ENCODE results near the gene SLC25A34. TPM values are rescaled to one million over a fixed set of nuclear protein-coding genes. Genes with fewer than 3 reads are reported as not detected.

SLC25A34 gene
- polyA plus RNA-seq, 1 of the 3 experiments (the other 2 are of a cell fraction): 1.4 TPM

GRCh38 chr1:15767941-15768340, 31.9 kb downstream of the SLC25A34 start:
- Histone ChIP-seq H4K20me1 (ENCODE audit: insufficient read depth) (peaks cover 21% of the 10 kb centered on the region), H3K4me2 (no peak overlapping the region), H3K27ac (ENCODE audit: low read depth in 2 of 2, low read length in 1 of 2) (no peak overlapping the region), H3K4me3 (ENCODE audit: low read depth in 2 of 2, low read length in 1 of 2) (no peak overlapping the region), H3K9ac (no peak overlapping the region), H3K4me1 (ENCODE audit: control insufficient read depth in 1 of 2, insufficient read depth in 2 of 2, low read depth in 1 of 2, low read length in 1 of 2) (no peaks in the 10 kb centered on the region; a peak in 1 of 4 replicates), H2AFZ (ENCODE audit: low read depth) (no peak overlapping the region), H3K36me3 (replicated peaks in 1 of 2; ENCODE audit: control insufficient read depth in 1 of 2, insufficient read depth in 2 of 2, low read length in 1 of 2) (peaks cover 42 to 45% of the 10 kb centered on the region in 2 experiments), H3K79me2 (ENCODE audit: insufficient read depth) (peaks cover 39% of the 10 kb centered on the region), H3F3A (replicated peaks; ENCODE audit: insufficient read depth) (no peaks in the 10 kb centered on the region), H3K9me3 (no peaks in the 10 kb centered on the region), H3K27me3 (ENCODE audit: insufficient read depth) (no peaks in the 10 kb centered on the region), H3K9me2 (no peaks in the 10 kb centered on the region)
- CTCF ChIA-PET: interaction anchor here (2.4 to 4.5 kb wide), 2 partner anchors 11 to 24 kb away, joined by 5 to 17 read pairs; no protein-coding TSS in a partner anchor
- TF ChIP-seq, protein P1, sequence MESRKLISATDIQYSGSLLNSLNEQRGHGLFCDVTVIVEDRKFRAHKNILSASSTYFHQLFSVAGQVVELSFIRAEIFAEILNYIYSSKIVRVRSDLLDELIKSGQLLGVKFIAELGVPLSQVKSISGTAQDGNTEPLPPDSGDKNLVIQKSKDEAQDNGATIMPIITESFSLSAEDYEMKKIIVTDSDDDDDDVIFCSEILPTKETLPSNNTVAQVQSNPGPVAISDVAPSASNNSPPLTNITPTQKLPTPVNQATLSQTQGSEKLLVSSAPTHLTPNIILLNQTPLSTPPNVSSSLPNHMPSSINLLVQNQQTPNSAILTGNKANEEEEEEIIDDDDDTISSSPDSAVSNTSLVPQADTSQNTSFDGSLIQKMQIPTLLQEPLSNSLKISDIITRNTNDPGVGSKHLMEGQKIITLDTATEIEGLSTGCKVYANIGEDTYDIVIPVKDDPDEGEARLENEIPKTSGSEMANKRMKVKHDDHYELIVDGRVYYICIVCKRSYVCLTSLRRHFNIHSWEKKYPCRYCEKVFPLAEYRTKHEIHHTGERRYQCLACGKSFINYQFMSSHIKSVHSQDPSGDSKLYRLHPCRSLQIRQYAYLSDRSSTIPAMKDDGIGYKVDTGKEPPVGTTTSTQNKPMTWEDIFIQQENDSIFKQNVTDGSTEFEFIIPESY (IDR thresholded peaks at IDR 0.05; ENCODE audit: borderline replicate concordance, low read depth): no peak
- TF ChIP-seq YY1 (IDR thresholded peaks at IDR 0.05; ENCODE audit: low read depth): no peak
- no peak for TF ChIP-seq TEAD4 (IDR thresholded peaks at IDR 0.05; ENCODE audit: borderline replicate concordance, insufficient read depth)
- POLR2A ChIA-PET: no interaction called here
- WGBS (ENCODE audit: low lambda C conversion rate): 100% methylated on average over 5 of the region's 5 CpGs
- DNase-seq: no peak

DNA sequence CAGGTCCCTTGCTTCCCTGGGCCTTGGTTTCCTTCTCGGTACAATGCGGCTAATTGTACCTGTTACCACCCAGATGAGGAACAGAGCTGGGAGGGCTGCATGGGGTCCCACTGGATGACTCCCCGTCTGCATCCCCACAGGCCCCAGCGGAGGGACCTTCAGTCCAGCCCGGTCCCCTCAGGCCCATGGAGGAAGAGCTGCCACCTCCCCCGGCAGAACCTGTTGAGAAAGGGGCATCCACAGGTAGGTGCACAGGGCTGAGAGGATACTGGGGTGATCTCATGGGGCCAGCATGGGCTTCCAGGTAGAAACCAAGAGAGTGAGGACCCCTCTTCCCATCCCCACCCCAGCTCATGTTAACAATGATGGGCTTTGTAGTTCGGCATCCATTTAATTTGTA, 32.3 kb downstream of the SLC25A34 start:
- no peaks in the 10 kb centered on the region for H3K9me2 ChIP-seq
- ChIA-PET CTCF (interaction anchor here (2.4 to 4.5 kb wide), 2 partner anchors 10 to 23 kb away, joined by 5 to 17 read pairs; no protein-coding TSS in a partner anchor), POLR2A (interaction anchor here (1.3 kb wide), 1 partner anchor 9 kb away, joined by 3 read pairs; no protein-coding TSS in a partner anchor)
- no peaks in the 10 kb centered on the region for H3F3A ChIP-seq (replicated peaks; ENCODE audit: insufficient read depth)
- no peaks in the 10 kb centered on the region for H3K9me3 ChIP-seq
- no peak overlapping the region for H2AFZ ChIP-seq (ENCODE audit: low read depth)
- TF ChIP-seq EZH2phosphoT487 (IDR thresholded peaks at IDR 0.05; ENCODE audit: borderline replicate concordance, low read depth) (no peak), RFX5 (IDR thresholded peaks at IDR 0.05; ENCODE audit: low read length) (no peak), SMC3 (IDR thresholded peaks at IDR 0.05; ENCODE audit: low read depth, low read length) (no peak), YY1 (IDR thresholded peaks at IDR 0.05; ENCODE audit: low read depth) (no peak), CHD2 (IDR thresholded peaks at IDR 0.05; ENCODE audit: low read length, partially characterized antibody) (no peak), FOXJ3 (CRISPR knock-in tag; IDR thresholded peaks at IDR 0.05) (no peak), GABPA (IDR thresholded peaks at IDR 0.05; ENCODE audit: low read depth) (no peak), SIN3A (IDR thresholded peaks at IDR 0.05; ENCODE audit: borderline replicate concordance, low read depth, low read length) (no peak), NFIC (IDR thresholded peaks at IDR 0.05; ENCODE audit: borderline replicate concordance) (no peak), RXRA (IDR thresholded peaks at IDR 0.05; ENCODE audit: borderline replicate concordance, low read depth) (no peak), NRF1 (IDR thresholded peaks at IDR 0.05; ENCODE audit: low read depth, low read length) (no peak), TEAD4 (IDR thresholded peaks at IDR 0.05; ENCODE audit: borderline replicate concordance, insufficient read depth) (no peak), TCF12 (IDR thresholded peaks at IDR 0.05) (no peak)
- TF ChIP-seq, protein P2, sequence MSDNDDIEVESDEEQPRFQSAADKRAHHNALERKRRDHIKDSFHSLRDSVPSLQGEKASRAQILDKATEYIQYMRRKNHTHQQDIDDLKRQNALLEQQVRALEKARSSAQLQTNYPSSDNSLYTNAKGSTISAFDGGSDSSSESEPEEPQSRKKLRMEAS (IDR thresholded peaks at IDR 0.05; ENCODE audit: low read depth): no peak
- TF ChIP-seq, protein P3, sequence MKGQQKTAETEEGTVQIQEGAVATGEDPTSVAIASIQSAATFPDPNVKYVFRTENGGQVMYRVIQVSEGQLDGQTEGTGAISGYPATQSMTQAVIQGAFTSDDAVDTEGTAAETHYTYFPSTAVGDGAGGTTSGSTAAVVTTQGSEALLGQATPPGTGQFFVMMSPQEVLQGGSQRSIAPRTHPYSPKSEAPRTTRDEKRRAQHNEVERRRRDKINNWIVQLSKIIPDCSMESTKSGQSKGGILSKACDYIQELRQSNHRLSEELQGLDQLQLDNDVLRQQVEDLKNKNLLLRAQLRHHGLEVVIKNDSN (IDR thresholded peaks at IDR 0.05; ENCODE audit: borderline replicate concordance, low read depth): no peak
- TF ChIP-seq, protein P1 (IDR thresholded peaks at IDR 0.05; ENCODE audit: borderline replicate concordance, low read depth): no peak
- TF ChIP-seq, protein P4, sequence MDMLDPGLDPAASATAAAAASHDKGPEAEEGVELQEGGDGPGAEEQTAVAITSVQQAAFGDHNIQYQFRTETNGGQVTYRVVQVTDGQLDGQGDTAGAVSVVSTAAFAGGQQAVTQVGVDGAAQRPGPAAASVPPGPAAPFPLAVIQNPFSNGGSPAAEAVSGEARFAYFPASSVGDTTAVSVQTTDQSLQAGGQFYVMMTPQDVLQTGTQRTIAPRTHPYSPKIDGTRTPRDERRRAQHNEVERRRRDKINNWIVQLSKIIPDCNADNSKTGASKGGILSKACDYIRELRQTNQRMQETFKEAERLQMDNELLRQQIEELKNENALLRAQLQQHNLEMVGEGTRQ (IDR thresholded peaks at IDR 0.05; ENCODE audit: borderline replicate concordance, low read depth, low read length): no peak
- TF ChIP-seq, protein P5, sequence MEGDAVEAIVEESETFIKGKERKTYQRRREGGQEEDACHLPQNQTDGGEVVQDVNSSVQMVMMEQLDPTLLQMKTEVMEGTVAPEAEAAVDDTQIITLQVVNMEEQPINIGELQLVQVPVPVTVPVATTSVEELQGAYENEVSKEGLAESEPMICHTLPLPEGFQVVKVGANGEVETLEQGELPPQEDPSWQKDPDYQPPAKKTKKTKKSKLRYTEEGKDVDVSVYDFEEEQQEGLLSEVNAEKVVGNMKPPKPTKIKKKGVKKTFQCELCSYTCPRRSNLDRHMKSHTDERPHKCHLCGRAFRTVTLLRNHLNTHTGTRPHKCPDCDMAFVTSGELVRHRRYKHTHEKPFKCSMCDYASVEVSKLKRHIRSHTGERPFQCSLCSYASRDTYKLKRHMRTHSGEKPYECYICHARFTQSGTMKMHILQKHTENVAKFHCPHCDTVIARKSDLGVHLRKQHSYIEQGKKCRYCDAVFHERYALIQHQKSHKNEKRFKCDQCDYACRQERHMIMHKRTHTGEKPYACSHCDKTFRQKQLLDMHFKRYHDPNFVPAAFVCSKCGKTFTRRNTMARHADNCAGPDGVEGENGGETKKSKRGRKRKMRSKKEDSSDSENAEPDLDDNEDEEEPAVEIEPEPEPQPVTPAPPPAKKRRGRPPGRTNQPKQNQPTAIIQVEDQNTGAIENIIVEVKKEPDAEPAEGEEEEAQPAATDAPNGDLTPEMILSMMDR (IDR thresholded peaks at IDR 0.05): no peak
- no peak overlapping the region for H3K4me3 ChIP-seq (ENCODE audit: low read depth in 2 of 2, low read length in 1 of 2)
- H3K4me1 ChIP-seq (ENCODE audit: control insufficient read depth in 1 of 2, insufficient read depth in 2 of 2, low read depth in 1 of 2, low read length in 1 of 2): no peaks in the 10 kb centered on the region; a peak in 1 of 4 replicates
- WGBS (ENCODE audit: low lambda C conversion rate): 100% methylated on average over 2 of the region's 7 CpGs
- H3K4me2 ChIP-seq: no peak overlapping the region
- H3K27me3 ChIP-seq (ENCODE audit: insufficient read depth): no peaks in the 10 kb centered on the region
- no peak for DNase-seq
- H3K27ac ChIP-seq (ENCODE audit: low read depth in 2 of 2, low read length in 1 of 2): no peak overlapping the region
- H3K79me2 ChIP-seq (ENCODE audit: insufficient read depth): peaks cover 34% of the 10 kb centered on the region; the same call in 1 of the 2 replicates
- H3K36me3 ChIP-seq (replicated peaks in 1 of 2; ENCODE audit: control insufficient read depth in 1 of 2, insufficient read depth in 2 of 2, low read length in 1 of 2): peaks cover 42 to 48% of the 10 kb centered on the region in 2 experiments
- H4K20me1 ChIP-seq (ENCODE audit: insufficient read depth): peaks cover 19% of the 10 kb centered on the region
- no peak overlapping the region for H3K9ac ChIP-seq

All from SK-N-SH (cell line).